ENCODE data around the gene RANBP3. TPM values are rescaled to one million over a fixed set of nuclear protein-coding genes. Genes with fewer than 3 reads are reported as not detected.

RANBP3 gene
- total RNA-seq, 2 experiments from 2014 or later = 74.3 to 90.2 TPM

GRCh38 chr19:5911366-5911765 lies 66.6 kb downstream of the RANBP3 start:
- POLR2A ChIA-PET = no interaction called here
- no TSS peak for BruUV-seq (replicated peaks)

GRCh38 chr19:5910638-5910907 lies 67.4 kb downstream of the RANBP3 start:
- POLR2A ChIA-PET = no interaction called here
- H3K4me2 ChIP-seq (ENCODE audit: low read length) = no peak overlapping the region
- no peak overlapping the region for H3K4me3 ChIP-seq (ENCODE audit: low read depth, low read length, poor library complexity, severe bottlenecking)
- CTCF ChIA-PET (ENCODE audit: unreplicated experiment) = no interaction called here
- no peaks in the 10 kb centered on the region for H3K4me1 ChIP-seq (ENCODE audit: insufficient read depth, low read length, poor library complexity, severe bottlenecking)
- H2AFZ ChIP-seq (ENCODE audit: low read length) = no peak overlapping the region
- intact Hi-C loops (cut with micrococcal nuclease; ENCODE audit: unreplicated experiment) = no loop called here
- DNase-seq (ENCODE audit: low spot score) = no peak
- H3K36me3 ChIP-seq (ENCODE audit: insufficient read depth, low read length) = peaks cover 21% of the 10 kb centered on the region; the same call in 1 of the 2 replicates
- H3K9me3 ChIP-seq (ENCODE audit: low read length) = no peaks in the 10 kb centered on the region
- no TSS peak for BruUV-seq (replicated peaks)
- no peaks in the 10 kb centered on the region for H3K9me2 ChIP-seq (ENCODE audit: insufficient read depth, low read length)
- TF ChIP-seq EZH2phosphoT487 (IDR thresholded peaks at IDR 0.05; ENCODE audit: borderline replicate concordance, low read depth, low read length) = no peak
- TF ChIP-seq CTCF (conservative IDR thresholded peaks at IDR 0.05; ENCODE audit: low read length) = no peak
- no peaks in the 10 kb centered on the region for H4K20me1 ChIP-seq (ENCODE audit: insufficient read depth, low read length)
- no peaks in the 10 kb centered on the region for H3K79me2 ChIP-seq (ENCODE audit: insufficient read depth, low read depth, low read length)
- H3K27ac ChIP-seq (ENCODE audit: low read depth, low read length, poor library complexity, severe bottlenecking) = no peak overlapping the region

More at GRCh38 chr19:5911366-5911765, 66.6 kb downstream of the RANBP3 start:
- DNase-seq (ENCODE audit: low spot score) = no peak
- no peak overlapping the region for H3K4me2 ChIP-seq (ENCODE audit: low read length)
- no peaks in the 10 kb centered on the region for H3K4me1 ChIP-seq (ENCODE audit: insufficient read depth, low read length, poor library complexity, severe bottlenecking)
- H2AFZ ChIP-seq (ENCODE audit: low read length) = no peak overlapping the region
- H3K9me2 ChIP-seq (ENCODE audit: insufficient read depth, low read length) = no peaks in the 10 kb centered on the region
- no peaks in the 10 kb centered on the region for H3K9me3 ChIP-seq (ENCODE audit: low read length)
- no peak overlapping the region for H3K4me3 ChIP-seq (ENCODE audit: low read depth, low read length, poor library complexity, severe bottlenecking)
- intact Hi-C loops (cut with micrococcal nuclease; ENCODE audit: unreplicated experiment) = no loop called here
- TF ChIP-seq EZH2phosphoT487 (IDR thresholded peaks at IDR 0.05; ENCODE audit: borderline replicate concordance, low read depth, low read length) = no peak
- no peak for TF ChIP-seq CTCF (conservative IDR thresholded peaks at IDR 0.05; ENCODE audit: low read length)
- H3K36me3 ChIP-seq (ENCODE audit: insufficient read depth, low read length) = peaks cover 29% of the 10 kb centered on the region
- CTCF ChIA-PET (ENCODE audit: unreplicated experiment) = no interaction called here
- H3K79me2 ChIP-seq (ENCODE audit: insufficient read depth, low read depth, low read length) = no peaks in the 10 kb centered on the region
- no peak overlapping the region for H3K27ac ChIP-seq (ENCODE audit: low read depth, low read length, poor library complexity, severe bottlenecking)
- H4K20me1 ChIP-seq (ENCODE audit: insufficient read depth, low read length) = no peaks in the 10 kb centered on the region

GRCh38 chr19:5908773-5909442 lies 69.0 kb downstream of the RANBP3 start:
- BruUV-seq (replicated peaks) = no TSS peak
- H3K9me2 ChIP-seq (ENCODE audit: insufficient read depth, low read length) = no peaks in the 10 kb centered on the region
- no peak overlapping the region for H3K4me2 ChIP-seq (ENCODE audit: low read length)
- intact Hi-C loops (cut with micrococcal nuclease; ENCODE audit: unreplicated experiment) = loop anchor here (10.0 kb wide), 1 partner anchor 116 kb away; no protein-coding TSS in a partner anchor
- DNase-seq (ENCODE audit: low spot score) = no peak
- ChIA-PET CTCF (ENCODE audit: unreplicated experiment) (no interaction called here), POLR2A (no interaction called here)
- H3K9me3 ChIP-seq (ENCODE audit: low read length) = no peaks in the 10 kb centered on the region
- H4K20me1 ChIP-seq (ENCODE audit: insufficient read depth, low read length) = no peaks in the 10 kb centered on the region
- TF ChIP-seq CTCF (conservative IDR thresholded peaks at IDR 0.05; ENCODE audit: low read length) (no peak), EZH2phosphoT487 (IDR thresholded peaks at IDR 0.05; ENCODE audit: borderline replicate concordance, low read depth, low read length) (no peak)
- H3K4me1 ChIP-seq (ENCODE audit: insufficient read depth, low read length, poor library complexity, severe bottlenecking) = peaks cover 4% of the 10 kb centered on the region
- H3K4me3 ChIP-seq (ENCODE audit: low read depth, low read length, poor library complexity, severe bottlenecking) = no peak overlapping the region
- H2AFZ ChIP-seq (ENCODE audit: low read length) = no peak overlapping the region
- no peaks in the 10 kb centered on the region for H3K79me2 ChIP-seq (ENCODE audit: insufficient read depth, low read depth, low read length)
- no peak overlapping the region for H3K27ac ChIP-seq (ENCODE audit: low read depth, low read length, poor library complexity, severe bottlenecking)
- peaks cover 14% of the 10 kb centered on the region; the same call in 1 of the 2 replicates for H3K36me3 ChIP-seq (ENCODE audit: insufficient read depth, low read length)
